HG02981 (cell line): ENCODE data around the gene GP5.

Source experiments
- ATAC-seq: cut with Tn5 transposase; IDR thresholded peaks from one replicate; pipeline ENCODE4 v1.9.1; 2021; ENCODE audit warnings: mild to moderate bottlenecking, moderate library complexity; ENCODE audit not compliant: unreplicated experiment

Gene GP5

GRCh38 chr3:194399874-194400411 is 877 bp upstream of the GP5 start:
- ATAC-seq, result no peak

GRCh38 chr3:194397757-194398312 is 1.2 kb downstream of the GP5 start:
- ATAC-seq, result no peak

GRCh38 chr3:194396859-194397756 is 2.0 kb downstream of the GP5 start:
- no peak for ATAC-seq

GRCh38 chr3:194396539-194396858 is 2.6 kb downstream of the GP5 start:
- no peak for ATAC-seq

- ATAC-seq, result no peak
Measured at GRCh38 chr3:194395778-194396538, 3.1 kb downstream of the GP5 start.

GRCh38 chr3:194395212-194395611 is 3.9 kb downstream of the GP5 start:
- ATAC-seq, result no peak

- ATAC-seq, result no peak
Measured at GRCh38 chr3:194392576-194392975, 6.5 kb downstream of the GP5 start.

- no peak for ATAC-seq
Measured at GRCh38 chr3:194390835-194391234, 8.2 kb downstream of the GP5 start.

- no peak for ATAC-seq
Measured at GRCh38 chr3:194389269-194389668, 9.8 kb downstream of the GP5 start.

GRCh38 chr3:194387926-194388418 is 11.1 kb downstream of the GP5 start:
- ATAC-seq, result no peak

GRCh38 chr3:194387276-194387675 is 11.8 kb downstream of the GP5 start:
- ATAC-seq, result no peak

- ATAC-seq, result no peak
Measured at GRCh38 chr3:194386648-194387047, 12.4 kb downstream of the GP5 start.

GRCh38 chr3:194386066-194386465 is 13.0 kb downstream of the GP5 start:
- no peak for ATAC-seq

- ATAC-seq, result no peak
Measured at GRCh38 chr3:194384569-194385001, 14.5 kb downstream of the GP5 start.

GRCh38 chr3:194384156-194384555 is 14.9 kb downstream of the GP5 start:
- ATAC-seq, result no peak

- no peak for ATAC-seq
Measured at GRCh38 chr3:194383276-194383940, 15.7 kb downstream of the GP5 start.

- ATAC-seq, result no peak
Measured at GRCh38 chr3:194382892-194383223, 16.2 kb downstream of the GP5 start.

GRCh38 chr3:194382196-194382891 is 16.7 kb downstream of the GP5 start:
- no peak for ATAC-seq

- ATAC-seq, result no peak
Measured at GRCh38 chr3:194381460-194381875, 17.6 kb downstream of the GP5 start.

- no peak for ATAC-seq
Measured at GRCh38 chr3:194380326-194380725, 18.7 kb downstream of the GP5 start.
